Tibial nerve (tissue), 3 donors: ENCODE measurements around the gene CCDC13.

Experiments
- EP300 ChIP-seq, 2 donors: sonication (generic); formaldehyde crosslinking; IDR thresholded peaks; one replicate each; pipeline ENCODE4 v1.6.1; 2017; ENCODE audit warnings: antibody characterized with exemption in 2 of 2, mild to moderate bottlenecking in 1 of 2
- POLR2A ChIP-seq, 2 donors: fragments of 450-650 bp; IDR thresholded peaks; one replicate each; pipeline ENCODE4 v1.6.1; 2017; ENCODE audit warnings: antibody characterized with exemption in 2 of 2, mild to moderate bottlenecking in 2 of 2, moderate library complexity in 2 of 2

DNA sequence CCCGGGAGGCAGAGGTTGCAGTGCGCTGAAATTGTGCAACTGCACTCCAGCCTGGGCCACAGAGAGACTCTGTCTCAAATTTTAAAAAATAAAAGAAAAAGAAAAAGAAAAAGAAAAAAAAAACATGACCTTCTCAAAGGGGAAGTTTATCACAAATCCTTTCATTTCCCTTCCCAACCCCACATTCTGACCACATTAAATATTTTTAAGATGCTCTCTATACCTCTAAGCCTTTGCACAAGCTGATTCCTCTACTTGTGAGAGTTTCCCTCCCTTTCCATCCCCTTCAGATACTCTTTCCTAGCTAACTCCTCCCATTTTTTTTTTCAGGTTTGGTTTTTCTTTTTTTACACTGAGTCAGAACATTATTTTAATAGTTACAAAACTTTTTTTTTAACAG, 27.2 kb upstream of the CCDC13 start:
- no peak for TF ChIP-seq EP300 (IDR thresholded peaks at IDR 0.05)
- no peak for TF ChIP-seq POLR2A (IDR thresholded peaks at IDR 0.05)
